ENCODE measurements around the gene PRMT5. TPM values are rescaled to one million over a fixed set of nuclear protein-coding genes. Genes with fewer than 3 reads are reported as not detected.
A peak's percentile ranks its signal among the peaks of the same experiment; 100 is the strongest.

PRMT5 gene
- total RNA-seq, 1 experiment from 2014 or later, result 116 TPM

DNA sequence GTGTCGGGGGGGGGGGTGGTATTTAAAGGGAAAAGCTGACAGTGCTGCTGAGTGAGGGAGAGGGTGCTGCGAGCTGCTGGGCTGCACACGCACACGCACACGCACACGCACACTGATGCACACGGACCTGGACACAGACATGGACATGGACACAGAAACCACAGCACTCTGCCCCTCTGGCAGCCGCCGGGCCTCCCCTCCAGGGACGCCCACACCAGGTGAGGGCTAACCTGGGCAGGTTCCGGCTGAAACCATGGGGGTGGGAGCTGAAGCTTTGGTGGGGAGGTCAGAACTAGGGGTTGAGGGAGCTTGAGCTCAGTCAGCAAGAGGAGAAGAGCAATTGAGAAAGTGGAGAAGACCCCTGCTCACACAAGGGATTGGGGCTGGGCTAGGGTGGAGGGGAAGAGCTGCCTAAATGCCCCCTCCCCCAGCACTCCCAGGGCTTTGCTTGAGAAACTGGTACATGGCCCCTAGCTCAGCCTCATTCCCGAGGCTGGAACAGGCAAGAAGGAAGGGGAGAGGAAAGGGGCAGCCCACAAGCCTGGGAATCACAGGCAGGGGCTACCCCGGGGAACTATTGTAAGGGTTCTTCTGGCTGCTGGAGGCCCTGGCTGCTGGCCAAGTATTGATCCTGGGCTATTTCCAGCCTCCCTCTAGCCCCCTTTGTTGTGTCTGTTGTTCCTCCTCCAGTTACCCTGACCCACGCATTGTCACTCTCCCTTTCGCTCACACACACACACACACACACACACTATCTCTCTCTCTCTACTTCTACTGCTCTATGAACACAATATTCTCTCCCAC is 45.8 kb downstream of the PRMT5 start, which contains the start of gene REM2:
Gene REM2, plus strand, starts transcription at position 50 of the 804 bp plus-strand sequence. Its CDS starts 66 bp downstream, at position 116.
- Histone ChIP-seq H3K9ac (ENCODE audit: low read length) (peak within 1 kb of the TSS; percentile 10; the same call in 1 of the 2 replicates), H3K79me2 (ENCODE audit: low read length) (no peaks in the 10 kb centered on the region), H3K27me3 (ENCODE audit: low read length) (peaks cover 4% of the 10 kb centered on the region; the same call in 1 of the 2 replicates), H2AFZ (ENCODE audit: low read length) (no peak within 1 kb of the TSS), H3K27ac (ENCODE audit: low read length) (no peak within 1 kb of the TSS), H3K9me3 (ENCODE audit: low read length) (no peaks in the 10 kb centered on the region), H3K9me2 (replicated peaks; ENCODE audit: insufficient read depth, low read length) (no peaks in the 10 kb centered on the region), H4K20me1 (ENCODE audit: insufficient read depth, low read depth, low read length) (peaks cover 15% of the 10 kb centered on the region; the same call in 1 of the 2 replicates), H3K4me1 (ENCODE audit: low read length) (peaks cover 58% of the 10 kb centered on the region), H3K36me3 (ENCODE audit: insufficient read depth, low read length) (peaks cover 1% of the 10 kb centered on the region; the same call in 1 of the 2 replicates), H3K4me3 (ENCODE audit: low read length) (no peak within 1 kb of the TSS), H3K4me2 (ENCODE audit: low read depth, low read length, poor library complexity, severe bottlenecking) (peak within 1 kb of the TSS; percentile 26)
- no peak for DNase-seq

DNA sequence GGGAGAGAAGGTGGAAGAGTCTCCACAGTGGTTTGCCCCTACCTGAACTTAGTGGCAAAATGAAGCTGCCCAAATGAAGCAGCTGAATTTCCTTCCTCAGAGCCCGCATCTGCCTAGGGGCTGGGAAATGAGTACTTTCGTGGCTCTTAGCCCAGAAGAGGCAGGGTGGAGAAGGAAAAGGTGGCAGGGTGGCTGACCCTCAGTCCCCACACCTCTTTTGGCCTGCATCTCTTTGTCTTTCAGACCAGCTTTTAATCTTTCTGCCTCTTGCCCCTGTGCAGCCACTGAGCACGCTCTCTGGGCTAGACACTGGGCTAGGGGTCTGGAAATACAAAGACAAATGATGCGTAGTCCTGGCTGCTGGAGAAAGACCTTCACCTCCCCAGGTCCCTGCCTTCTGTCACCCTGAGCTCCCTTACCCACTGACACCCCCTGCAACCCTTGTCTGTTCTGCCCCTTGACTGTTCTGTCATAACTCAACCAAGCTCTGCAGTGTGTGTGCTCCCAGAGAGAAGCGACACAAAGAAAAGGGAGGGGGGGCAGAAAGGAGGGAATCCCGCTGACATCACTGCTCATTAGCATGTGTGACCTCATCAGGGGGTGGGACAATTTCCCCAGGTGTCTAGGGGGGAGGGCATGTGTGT is 46.5 kb downstream of the PRMT5 start:
- Histone ChIP-seq H3K27me3 (ENCODE audit: low read length) (peaks cover 4% of the 10 kb centered on the region; the same call in 1 of the 2 replicates), H3K9ac (ENCODE audit: low read length) (peak overlapping the region; percentile 10; the same call in 1 of the 2 replicates), H3K9me3 (ENCODE audit: low read length) (no peaks in the 10 kb centered on the region), H2AFZ (ENCODE audit: low read length) (no peak overlapping the region), H3K4me2 (ENCODE audit: low read depth, low read length, poor library complexity, severe bottlenecking) (no peak overlapping the region), H3K36me3 (ENCODE audit: insufficient read depth, low read length) (peaks cover 5% of the 10 kb centered on the region; the same call in 1 of the 2 replicates), H3K9me2 (replicated peaks; ENCODE audit: insufficient read depth, low read length) (no peaks in the 10 kb centered on the region), H3K4me3 (ENCODE audit: low read length) (no peak overlapping the region), H3K4me1 (ENCODE audit: low read length) (peaks cover 51% of the 10 kb centered on the region), H3K27ac (ENCODE audit: low read length) (no peak overlapping the region), H4K20me1 (ENCODE audit: insufficient read depth, low read depth, low read length) (peaks cover 15% of the 10 kb centered on the region; the same call in 1 of the 2 replicates), H3K79me2 (ENCODE audit: low read length) (no peaks in the 10 kb centered on the region)
- DNase-seq, result peak; percentile 79

DNA sequence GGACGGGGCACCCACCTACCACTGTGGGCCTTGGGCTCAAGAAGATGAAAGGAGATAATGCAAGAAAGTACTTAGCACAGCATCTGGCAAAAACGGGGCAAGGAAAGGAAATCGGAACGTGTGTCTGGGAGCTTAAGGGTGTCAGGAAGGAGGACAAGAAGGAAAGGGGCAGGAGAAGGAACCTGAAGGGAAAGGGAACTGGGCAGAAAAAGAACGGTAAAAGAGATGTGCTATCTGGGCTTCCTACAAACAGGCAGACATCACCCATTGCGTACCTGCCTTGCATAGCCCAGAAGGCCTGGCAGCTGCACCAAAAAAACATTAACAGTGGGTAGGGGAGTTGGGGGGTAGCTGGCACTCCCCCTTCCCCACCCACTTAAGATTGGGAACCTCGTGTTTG is 47.1 kb downstream of the PRMT5 start:
- Histone ChIP-seq H3K27me3 (ENCODE audit: low read length) (peaks cover 4% of the 10 kb centered on the region; the same call in 1 of the 2 replicates), H3K4me1 (ENCODE audit: low read length) (peaks cover 45% of the 10 kb centered on the region), H3K4me2 (ENCODE audit: low read depth, low read length, poor library complexity, severe bottlenecking) (no peak overlapping the region), H3K9ac (ENCODE audit: low read length) (no peak overlapping the region), H3K27ac (ENCODE audit: low read length) (no peak overlapping the region), H2AFZ (ENCODE audit: low read length) (no peak overlapping the region), H3K4me3 (ENCODE audit: low read length) (no peak overlapping the region), H3K36me3 (ENCODE audit: insufficient read depth, low read length) (peaks cover 5% of the 10 kb centered on the region; the same call in 1 of the 2 replicates), H3K9me2 (replicated peaks; ENCODE audit: insufficient read depth, low read length) (no peaks in the 10 kb centered on the region), H3K79me2 (ENCODE audit: low read length) (no peaks in the 10 kb centered on the region), H4K20me1 (ENCODE audit: insufficient read depth, low read depth, low read length) (peaks cover 15% of the 10 kb centered on the region; the same call in 1 of the 2 replicates), H3K9me3 (ENCODE audit: low read length) (no peaks in the 10 kb centered on the region)
- no peak for DNase-seq

DNA sequence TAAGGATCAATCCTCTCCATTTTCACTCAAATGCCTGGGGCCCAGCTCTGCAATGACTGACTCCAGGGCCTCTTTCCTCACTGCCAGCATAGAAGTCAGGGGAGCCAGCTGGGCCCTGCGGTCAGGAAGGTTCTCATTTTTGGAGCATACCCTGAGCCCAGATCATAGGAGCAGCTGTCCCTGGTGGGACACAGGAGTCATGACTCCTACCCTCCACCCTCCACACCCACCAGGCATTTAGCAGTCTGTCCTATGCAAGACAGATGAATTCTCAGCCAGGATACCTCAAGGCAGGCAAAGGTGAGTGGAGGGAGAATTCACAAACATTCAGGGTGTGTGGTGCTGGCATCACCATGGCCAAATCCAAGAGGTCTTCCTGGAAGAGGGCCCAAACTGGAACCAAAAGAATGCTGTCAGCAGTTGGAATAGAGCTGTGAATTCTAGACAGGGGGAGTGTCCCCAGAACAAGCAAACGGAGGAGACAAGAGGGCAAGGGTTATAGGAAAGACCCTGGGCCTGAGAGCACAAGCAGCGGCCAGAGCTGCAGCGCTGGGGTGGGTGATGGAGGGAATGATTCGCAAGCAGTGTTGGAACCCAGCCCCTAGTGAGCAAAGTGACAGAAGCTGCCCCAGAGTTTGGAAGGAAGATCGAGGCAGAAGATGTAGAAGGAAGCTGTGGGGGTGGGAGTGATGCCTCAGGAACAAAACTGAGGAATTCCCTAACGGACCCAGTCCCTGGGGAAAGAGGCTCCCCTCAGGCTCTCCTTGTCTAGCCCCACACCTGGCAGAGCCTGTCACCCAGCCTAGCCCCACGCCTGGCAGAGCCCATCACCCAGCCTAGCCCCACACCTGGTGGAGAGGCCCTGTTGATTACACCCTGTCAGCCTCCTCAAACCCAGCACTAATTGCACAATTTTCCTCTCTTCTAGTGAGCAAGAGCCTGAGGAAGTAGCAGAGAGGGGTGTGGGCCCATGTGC is 50.6 kb downstream of the PRMT5 start:
- no peak overlapping the region for H3K4me3 ChIP-seq (ENCODE audit: low read length)
- H3K9ac ChIP-seq (ENCODE audit: low read length), result no peak overlapping the region
- no peaks in the 10 kb centered on the region for H3K9me2 ChIP-seq (replicated peaks; ENCODE audit: insufficient read depth, low read length)
- no peak overlapping the region for H3K4me2 ChIP-seq (ENCODE audit: low read depth, low read length, poor library complexity, severe bottlenecking)
- no peaks in the 10 kb centered on the region for H3K79me2 ChIP-seq (ENCODE audit: low read length)
- peaks cover 10% of the 10 kb centered on the region; the same call in 1 of the 2 replicates for H4K20me1 ChIP-seq (ENCODE audit: insufficient read depth, low read depth, low read length)
- H3K36me3 ChIP-seq (ENCODE audit: insufficient read depth, low read length), result peaks cover 10% of the 10 kb centered on the region; the same call in 1 of the 2 replicates
- H3K27ac ChIP-seq (ENCODE audit: low read length), result no peak overlapping the region
- no peak for DNase-seq
- H3K27me3 ChIP-seq (ENCODE audit: low read length), result no peaks in the 10 kb centered on the region
- no peak overlapping the region for H2AFZ ChIP-seq (ENCODE audit: low read length)
- peaks cover 11% of the 10 kb centered on the region for H3K4me1 ChIP-seq (ENCODE audit: low read length)
- no peaks in the 10 kb centered on the region for H3K9me3 ChIP-seq (ENCODE audit: low read length)

DNA sequence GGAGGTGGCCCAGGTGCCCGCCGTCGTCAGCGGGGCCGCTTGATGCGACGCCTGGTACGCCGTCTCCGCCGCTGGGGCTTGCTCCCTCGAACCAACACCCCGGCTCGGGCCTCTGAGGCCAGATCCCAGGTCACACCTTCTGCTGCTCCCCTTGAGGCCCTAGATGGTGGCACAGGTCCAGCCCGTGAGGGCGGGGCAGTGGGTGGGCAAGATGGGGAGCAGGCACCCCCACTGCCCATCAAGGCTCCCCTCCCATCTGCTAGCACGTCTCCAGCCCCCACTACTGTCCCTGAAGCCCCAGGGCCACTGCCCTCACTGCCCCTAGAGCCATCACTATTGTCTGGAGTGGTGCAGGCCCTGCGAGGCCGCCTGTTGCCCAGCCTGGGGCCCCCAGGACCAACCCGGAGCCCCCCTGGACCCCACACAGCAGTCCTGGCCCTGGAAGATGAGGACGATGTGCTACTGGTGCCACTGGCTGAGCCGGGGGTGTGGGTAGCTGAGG is 52.1 kb downstream of the PRMT5 start:
- Histone ChIP-seq H3K36me3 (ENCODE audit: insufficient read depth, low read length) (peaks cover 10% of the 10 kb centered on the region; the same call in 1 of the 2 replicates), H2AFZ (ENCODE audit: low read length) (no peak overlapping the region), H3K4me2 (ENCODE audit: low read depth, low read length, poor library complexity, severe bottlenecking) (no peak overlapping the region), H3K9me3 (ENCODE audit: low read length) (no peaks in the 10 kb centered on the region), H4K20me1 (ENCODE audit: insufficient read depth, low read depth, low read length) (peaks cover 5% of the 10 kb centered on the region), H3K4me1 (ENCODE audit: low read length) (peaks cover 8% of the 10 kb centered on the region), H3K79me2 (ENCODE audit: low read length) (peaks cover 8% of the 10 kb centered on the region), H3K27ac (ENCODE audit: low read length) (no peak overlapping the region), H3K9me2 (replicated peaks; ENCODE audit: insufficient read depth, low read length) (no peaks in the 10 kb centered on the region), H3K9ac (ENCODE audit: low read length) (no peak overlapping the region), H3K4me3 (ENCODE audit: low read length) (no peak overlapping the region), H3K27me3 (ENCODE audit: low read length) (no peaks in the 10 kb centered on the region)
- no peak for DNase-seq

DNA sequence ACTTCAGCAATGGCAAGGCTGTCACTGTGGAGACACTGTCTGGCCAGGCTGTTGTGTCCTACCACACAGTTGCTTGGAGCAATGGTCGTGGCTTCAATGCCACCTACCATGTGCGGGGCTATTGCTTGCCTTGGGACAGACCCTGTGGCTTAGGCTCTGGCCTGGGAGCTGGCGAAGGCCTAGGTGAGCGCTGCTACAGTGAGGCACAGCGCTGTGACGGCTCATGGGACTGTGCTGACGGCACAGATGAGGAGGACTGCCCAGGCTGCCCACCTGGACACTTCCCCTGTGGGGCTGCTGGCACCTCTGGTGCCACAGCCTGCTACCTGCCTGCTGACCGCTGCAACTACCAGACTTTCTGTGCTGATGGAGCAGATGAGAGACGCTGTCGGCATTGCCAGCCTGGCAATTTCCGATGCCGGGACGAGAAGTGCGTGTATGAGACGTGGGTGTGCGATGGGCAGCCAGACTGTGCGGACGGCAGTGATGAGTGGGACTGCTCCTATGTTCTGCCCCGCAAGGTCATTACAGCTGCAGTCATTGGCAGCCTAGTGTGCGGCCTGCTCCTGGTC is 53.3 kb downstream of the PRMT5 start:
- no peak overlapping the region for H3K27ac ChIP-seq (ENCODE audit: low read length)
- H3K79me2 ChIP-seq (ENCODE audit: low read length), result peaks cover 8% of the 10 kb centered on the region
- no peak overlapping the region for H3K4me2 ChIP-seq (ENCODE audit: low read depth, low read length, poor library complexity, severe bottlenecking)
- H3K27me3 ChIP-seq (ENCODE audit: low read length), result no peaks in the 10 kb centered on the region
- DNase-seq, result no peak
- H3K9ac ChIP-seq (ENCODE audit: low read length), result no peak overlapping the region
- peaks cover 14% of the 10 kb centered on the region for H3K4me1 ChIP-seq (ENCODE audit: low read length)
- H3K36me3 ChIP-seq (ENCODE audit: insufficient read depth, low read length), result peaks cover 10% of the 10 kb centered on the region; the same call in 1 of the 2 replicates
- no peaks in the 10 kb centered on the region for H3K9me3 ChIP-seq (ENCODE audit: low read length)
- H2AFZ ChIP-seq (ENCODE audit: low read length), result no peak overlapping the region
- peaks cover 5% of the 10 kb centered on the region for H4K20me1 ChIP-seq (ENCODE audit: insufficient read depth, low read depth, low read length)
- no peaks in the 10 kb centered on the region for H3K9me2 ChIP-seq (replicated peaks; ENCODE audit: insufficient read depth, low read length)
- H3K4me3 ChIP-seq (ENCODE audit: low read length), result no peak overlapping the region

DNA sequence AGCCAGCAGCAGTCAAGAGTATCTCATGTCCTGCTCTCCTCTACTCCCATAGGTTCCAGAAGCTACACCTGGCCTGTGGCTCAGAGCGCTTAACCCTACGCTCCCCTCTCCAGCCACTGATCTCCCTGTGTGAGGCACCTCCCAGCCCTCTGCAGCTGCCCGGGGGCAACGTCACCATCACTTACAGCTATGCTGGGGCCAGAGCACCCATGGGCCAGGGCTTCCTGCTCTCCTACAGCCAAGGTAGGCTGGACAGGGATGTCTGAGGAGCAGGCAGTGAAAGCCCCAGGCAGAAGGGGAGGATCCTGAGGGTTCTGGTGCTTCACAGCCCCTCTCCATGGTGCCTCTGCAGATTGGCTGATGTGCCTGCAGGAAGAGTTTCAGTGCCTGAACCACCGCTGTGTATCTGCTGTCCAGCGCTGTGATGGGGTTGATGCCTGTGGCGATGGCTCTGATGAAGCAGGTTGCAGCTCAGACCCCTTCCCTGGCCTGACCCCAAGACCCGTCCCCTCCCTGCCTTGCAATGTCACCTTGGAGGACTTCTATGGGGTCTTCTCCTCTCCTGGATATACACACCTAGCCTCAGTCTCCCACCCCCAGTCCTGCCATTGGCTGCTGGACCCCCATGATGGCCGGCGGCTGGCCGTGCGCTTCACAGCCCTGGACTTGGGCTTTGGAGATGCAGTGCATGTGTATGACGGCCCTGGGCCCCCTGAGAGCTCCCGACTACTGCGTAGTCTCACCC is 54.0 kb downstream of the PRMT5 start:
- Histone ChIP-seq H3K27ac (ENCODE audit: low read length) (no peak overlapping the region), H3K4me3 (ENCODE audit: low read length) (no peak overlapping the region), H3K27me3 (ENCODE audit: low read length) (no peaks in the 10 kb centered on the region), H3K9me3 (ENCODE audit: low read length) (no peaks in the 10 kb centered on the region), H3K79me2 (ENCODE audit: low read length) (peaks cover 8% of the 10 kb centered on the region), H3K4me2 (ENCODE audit: low read depth, low read length, poor library complexity, severe bottlenecking) (no peak overlapping the region), H3K9ac (ENCODE audit: low read length) (no peak overlapping the region), H4K20me1 (ENCODE audit: insufficient read depth, low read depth, low read length) (peaks cover 5% of the 10 kb centered on the region), H3K36me3 (ENCODE audit: insufficient read depth, low read length) (peaks cover 10% of the 10 kb centered on the region; the same call in 1 of the 2 replicates), H3K4me1 (ENCODE audit: low read length) (peaks cover 21% of the 10 kb centered on the region), H2AFZ (ENCODE audit: low read length) (no peak overlapping the region), H3K9me2 (replicated peaks; ENCODE audit: insufficient read depth, low read length) (no peaks in the 10 kb centered on the region)
- DNase-seq, result no peak
